MM.1S (cell line): ENCODE measurements around the gene CFAP65.

Experiments
- DNase-seq: peaks from one replicate; pipeline ENCODE4 v3.0.0-alpha.2; 2015
- H2AFZ ChIP-seq: fragments of 300-600 bp; sonication (generic); 2 replicates; pipeline ENCODE4 v1.6.0; 2016; ENCODE audit warnings: antibody characterized with exemption, low read length
- H3F3A ChIP-seq: fragments of 300-600 bp; sonication (generic); 2 replicates; pipeline ENCODE4 v1.6.1; 2016; ENCODE audit warnings: mild to moderate bottlenecking, antibody characterized with exemption, low read length, moderate library complexity, mixed read lengths; ENCODE audit not compliant: insufficient read depth
- H3K27ac ChIP-seq: fragments of 300-600 bp; sonication (generic); 2 replicates; pipeline ENCODE4 v1.5.1; 2016; ENCODE audit warnings: mild to moderate bottlenecking, low read length
- H3K27me3 ChIP-seq: fragments of 300-600 bp; sonication (generic); replicated peaks from 2 replicates; pipeline ENCODE4 v1.6.0; 2016; ENCODE audit warnings: low read length; ENCODE audit not compliant: insufficient read depth
- H3K36me3 ChIP-seq: fragments of 300-600 bp; sonication (generic); replicated peaks from 2 replicates; pipeline ENCODE4 v1.6.1; 2016; ENCODE audit warnings: mild to moderate bottlenecking, low read length, mixed read lengths; ENCODE audit not compliant: insufficient read depth
- H3K4me1 ChIP-seq: fragments of 300-600 bp; sonication (generic); 2 replicates; pipeline ENCODE4 v1.6.1; 2016; ENCODE audit warnings: low read length, mixed read lengths
- H3K4me2 ChIP-seq: fragments of 300-600 bp; sonication (generic); 2 replicates; pipeline ENCODE4 v1.6.0; 2016; ENCODE audit warnings: low read depth, low read length
- H3K4me3 ChIP-seq: fragments of 300-600 bp; sonication (generic); 2 replicates; pipeline ENCODE4 v1.5.1; 2016; ENCODE audit warnings: low read length, mixed read lengths
- H3K79me2 ChIP-seq: fragments of 300-600 bp; sonication (generic); 2 replicates; pipeline ENCODE4 v1.6.1; 2016; ENCODE audit warnings: mixed run types, low read length, mixed read lengths
- H3K9ac ChIP-seq: fragments of 300-600 bp; sonication (generic); 2 replicates; pipeline ENCODE4 v1.6.1; 2016; ENCODE audit warnings: low read length, mixed read lengths
- H3K9me2 ChIP-seq: fragments of 300-600 bp; sonication (generic); replicated peaks from 2 replicates; pipeline ENCODE4 v1.6.1; 2016; ENCODE audit warnings: mild to moderate bottlenecking, low read length, mixed read lengths; ENCODE audit not compliant: insufficient read depth
- H3K9me3 ChIP-seq: fragments of 300-600 bp; sonication (generic); replicated peaks from 2 replicates; pipeline ENCODE4 v1.6.1; 2016; ENCODE audit warnings: mild to moderate bottlenecking, low read length, mixed read lengths; ENCODE audit not compliant: insufficient read depth
- H4K20me1 ChIP-seq: fragments of 300-600 bp; sonication (generic); 2 replicates; pipeline ENCODE4 v1.6.1; 2016; ENCODE audit warnings: mild to moderate bottlenecking, low read length, moderate library complexity, mixed read lengths; ENCODE audit not compliant: insufficient read depth
- CTCF ChIP-seq: fragments of 300-600 bp; sonication (generic); IDR thresholded peaks from 2 replicates; pipeline ENCODE4 v1.5.1; 2016; ENCODE audit warnings: antibody characterized with exemption, low read length, mixed read lengths
- EZH2 ChIP-seq: fragments of 300-600 bp; sonication (generic); optimal IDR thresholded peaks from 2 replicates; pipeline ENCODE3; 2017; ENCODE audit warnings: low read depth, mild to moderate bottlenecking, antibody characterized with exemption, low read length, mixed read lengths
- EZH2phosphoT487 ChIP-seq: fragments of 300-600 bp; sonication (generic); IDR thresholded peaks from 2 replicates; pipeline ENCODE4 v1.6.1; 2018; ENCODE audit warnings: antibody characterized with exemption, low read length

CFAP65 gene

DNA sequence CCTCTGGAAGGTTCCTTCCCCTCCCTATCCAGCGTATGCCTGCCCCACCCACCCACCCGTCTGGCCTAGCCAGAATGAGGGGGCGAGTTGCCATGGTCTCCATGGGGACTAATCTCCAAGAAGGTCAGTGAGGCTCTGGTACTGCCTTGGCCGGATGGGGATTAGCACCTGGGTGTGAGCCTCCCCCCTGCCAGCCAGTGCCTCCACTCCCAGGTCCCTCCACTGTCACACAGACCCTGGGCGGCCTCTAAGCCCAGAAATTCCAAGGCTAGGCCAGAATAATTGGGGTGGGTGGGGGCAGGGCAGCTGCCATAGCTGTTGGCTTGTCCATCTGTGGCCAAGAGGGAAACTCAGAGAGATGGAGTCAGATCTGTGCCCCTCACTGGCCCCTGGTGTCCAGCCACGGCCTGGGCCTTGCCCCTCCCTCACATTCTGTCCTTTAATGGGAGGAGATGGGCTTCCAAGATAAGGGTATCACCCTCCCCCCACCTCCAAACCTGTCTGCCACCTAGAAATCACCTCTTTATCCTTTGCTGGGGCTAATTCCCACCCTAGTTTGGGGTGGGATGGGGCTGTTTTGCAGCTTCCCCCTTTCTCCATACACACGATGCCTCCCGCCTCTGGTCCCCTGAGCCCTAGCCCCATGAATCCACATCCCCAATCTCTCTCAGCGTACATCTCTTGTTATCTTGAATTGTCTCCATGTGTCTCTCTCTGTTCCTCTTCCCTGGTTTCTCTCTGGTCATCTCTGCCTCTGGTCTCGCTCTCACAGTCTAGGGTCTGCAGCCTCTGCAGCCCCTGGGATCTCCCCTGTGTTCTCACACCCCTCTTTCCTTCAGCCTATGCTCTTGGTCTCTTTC, 42.1 kb downstream of the CFAP65 start:
- peak; percentile 3 for DNase-seq
- Histone ChIP-seq H3K4me3 (no peak overlapping the region), H2AFZ (no peak overlapping the region), H4K20me1 (no peaks in the 10 kb centered on the region), H3K9me3 (no peaks in the 10 kb centered on the region), H3K79me2 (no peaks in the 10 kb centered on the region), H3K27me3 (peaks cover 94% of the 10 kb centered on the region), H3F3A (no peaks in the 10 kb centered on the region), H3K9ac (no peak overlapping the region), H3K4me2 (no peak overlapping the region), H3K4me1 (peaks cover 8% of the 10 kb centered on the region), H3K27ac (no peak overlapping the region), H3K9me2 (no peaks in the 10 kb centered on the region), H3K36me3 (no peaks in the 10 kb centered on the region)
- TF ChIP-seq EZH2phosphoT487 (no peak), EZH2 (no peak), CTCF (no peak)

- no peak overlapping the region for H3K4me3 ChIP-seq
- no peak overlapping the region for H3K9ac ChIP-seq
- no peaks in the 10 kb centered on the region for H3K9me3 ChIP-seq
- DNase-seq = no peak
- peaks cover 14% of the 10 kb centered on the region for H3K4me1 ChIP-seq
- TF ChIP-seq CTCF = no peak
- no peak for TF ChIP-seq EZH2phosphoT487
- no peak for TF ChIP-seq EZH2
- H3F3A ChIP-seq = no peaks in the 10 kb centered on the region
- no peak overlapping the region for H3K4me2 ChIP-seq
- no peaks in the 10 kb centered on the region for H3K36me3 ChIP-seq
- no peak overlapping the region for H3K27ac ChIP-seq
- no peaks in the 10 kb centered on the region for H4K20me1 ChIP-seq
- H3K79me2 ChIP-seq = no peaks in the 10 kb centered on the region
- H3K27me3 ChIP-seq = peaks cover 94% of the 10 kb centered on the region
- H3K9me2 ChIP-seq = no peaks in the 10 kb centered on the region
- no peak overlapping the region for H2AFZ ChIP-seq
Measured at GRCh38 chr2:218998414-218999002, 42.8 kb downstream of the CFAP65 start.

DNA sequence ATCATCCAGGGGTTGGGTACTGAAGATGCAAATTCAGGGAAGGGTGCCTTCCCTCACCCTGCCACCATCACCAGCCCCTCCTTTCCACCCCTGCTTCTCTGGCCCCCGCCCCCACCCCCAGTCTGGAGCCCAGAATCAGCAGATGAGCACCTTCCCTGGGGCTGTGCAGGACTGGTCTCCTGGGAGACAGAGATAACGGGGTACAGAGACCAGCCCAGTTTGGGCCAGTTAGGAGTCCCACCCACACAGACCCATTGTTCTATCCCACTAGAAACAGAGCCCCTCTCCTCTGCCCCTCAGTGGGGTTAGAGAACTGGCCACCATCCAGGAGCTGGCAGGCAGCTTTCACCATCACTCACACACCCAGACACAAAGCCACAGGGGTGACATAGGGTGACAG, 43.6 kb downstream of the CFAP65 start:
- H2AFZ ChIP-seq = no peak overlapping the region
- H4K20me1 ChIP-seq = no peaks in the 10 kb centered on the region
- H3K27ac ChIP-seq = no peak overlapping the region
- no peak for DNase-seq
- H3K4me3 ChIP-seq = no peak overlapping the region
- H3K27me3 ChIP-seq = peaks cover 94% of the 10 kb centered on the region
- H3K36me3 ChIP-seq = no peaks in the 10 kb centered on the region
- no peak overlapping the region for H3K4me2 ChIP-seq
- no peaks in the 10 kb centered on the region for H3K79me2 ChIP-seq
- TF ChIP-seq EZH2phosphoT487 (no peak), CTCF (no peak), EZH2 (no peak)
- no peaks in the 10 kb centered on the region for H3K9me3 ChIP-seq
- H3F3A ChIP-seq = no peaks in the 10 kb centered on the region
- peaks cover 11% of the 10 kb centered on the region for H3K4me1 ChIP-seq
- H3K9ac ChIP-seq = no peak overlapping the region
- no peaks in the 10 kb centered on the region for H3K9me2 ChIP-seq
